GM19023 (cell line): ENCODE results near the gene GRM1.
"Not testable (repeated sequence)": the region's sequence is repeated elsewhere in the genome, so short reads cannot be mapped to it uniquely, and the experiment has no call there.

Source experiments
- ATAC-seq: cut with Tn5 transposase; IDR thresholded peaks from one replicate; pipeline ENCODE4 v1.9.1; 2021; ENCODE audit warnings: mild to moderate bottlenecking, moderate library complexity; ENCODE audit not compliant: unreplicated experiment

Gene GRM1

DNA sequence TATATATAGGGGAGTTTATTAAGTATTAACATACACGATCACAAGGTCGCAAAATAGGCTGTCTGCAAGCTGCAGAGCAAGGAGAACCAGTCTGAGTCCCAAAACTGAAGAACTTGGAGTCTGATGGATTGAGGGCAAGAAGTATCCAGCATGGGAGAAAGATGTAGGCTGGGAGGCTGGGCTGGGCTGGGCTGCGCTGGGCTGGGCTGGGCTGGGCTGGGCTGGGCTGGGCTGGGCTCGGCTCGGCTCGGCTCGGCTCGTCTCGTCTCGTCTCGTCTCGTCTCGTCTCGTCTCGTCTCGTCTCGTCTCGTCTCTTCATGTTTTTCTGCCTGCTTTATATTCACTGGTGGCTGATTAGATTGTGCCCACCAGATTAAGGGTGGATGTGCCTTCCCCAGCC, 238.6 kb downstream of the GRM1 start:
- no peak for ATAC-seq

DNA sequence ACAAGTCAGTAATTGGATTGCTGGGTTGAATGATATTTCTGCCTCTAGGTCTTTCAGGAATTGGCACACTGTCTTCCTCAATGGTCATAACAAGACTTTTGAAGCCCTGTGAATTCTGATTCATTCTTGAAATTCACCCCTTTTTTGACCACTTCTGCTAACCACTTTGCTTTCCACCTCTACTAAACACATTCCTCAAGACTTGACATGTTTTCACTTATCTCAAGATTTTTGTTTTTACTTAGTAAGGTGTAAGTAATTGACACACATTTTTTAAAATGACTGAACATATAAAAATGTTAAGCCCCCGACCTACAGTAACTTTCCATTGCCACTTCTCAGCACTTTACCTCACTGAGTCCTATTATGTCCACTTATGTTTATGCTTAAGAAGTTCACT, 239.1 kb downstream of the GRM1 start:
- ATAC-seq, result no peak

DNA sequence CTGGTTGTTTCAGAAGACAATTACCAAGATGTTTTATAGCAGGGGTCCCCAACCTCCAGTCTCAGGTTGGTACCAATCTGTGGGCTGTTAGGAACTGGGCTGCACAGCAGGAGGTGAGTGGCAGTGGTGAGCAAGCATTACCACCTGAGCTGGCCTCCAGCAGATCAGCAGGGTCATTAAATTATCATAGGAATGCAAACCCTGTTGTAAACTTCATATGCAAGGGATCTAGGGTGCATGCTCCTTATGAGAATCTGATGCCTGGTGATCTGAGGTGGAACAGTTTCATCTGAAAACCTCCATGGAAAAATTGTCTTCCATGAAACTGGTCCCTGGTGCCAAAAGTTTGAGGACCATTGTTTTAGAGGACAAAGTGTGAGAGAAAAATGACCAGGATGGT, 240.6 kb downstream of the GRM1 start:
- ATAC-seq, result no peak

DNA sequence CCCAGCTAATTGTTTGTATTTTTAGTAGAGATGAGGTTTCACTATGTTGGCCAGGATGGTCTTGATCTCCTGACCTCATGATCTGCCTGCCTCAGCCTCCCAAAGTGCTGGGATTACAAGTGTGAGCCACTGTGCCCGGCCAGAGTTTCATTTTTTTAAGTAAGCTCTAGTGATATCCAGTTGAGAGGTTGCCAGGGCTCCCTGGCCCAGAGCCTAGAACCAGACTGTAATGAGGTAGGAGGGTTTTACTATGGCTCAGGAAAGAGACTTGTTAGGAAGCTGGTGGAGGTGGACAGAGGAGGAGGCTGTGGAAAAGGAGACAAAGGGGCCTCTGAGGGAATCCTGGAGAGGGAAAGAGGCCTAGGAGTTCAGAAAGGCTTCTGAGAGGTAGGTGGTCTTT, 242.3 kb downstream of the GRM1 start:
- ATAC-seq, result not testable (repeated sequence)

DNA sequence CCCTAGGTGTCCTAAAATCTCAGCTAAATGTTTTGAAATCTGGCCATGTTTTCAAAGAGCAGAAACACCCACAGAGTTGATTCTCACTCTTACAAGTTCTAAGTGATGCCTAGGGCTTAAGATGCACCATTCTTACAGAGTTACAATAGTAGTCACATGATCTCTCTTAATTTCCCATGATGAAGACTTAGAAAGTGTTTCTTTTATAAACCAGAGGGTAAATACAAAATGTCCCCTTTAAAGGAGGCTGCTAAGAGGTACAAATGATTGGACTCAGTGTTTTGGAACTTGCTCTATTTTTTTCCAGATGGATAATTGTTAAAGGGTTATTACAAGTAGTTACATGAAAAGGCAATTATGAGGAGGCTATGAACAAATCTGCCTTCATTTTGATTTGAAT, 244.6 kb downstream of the GRM1 start:
- no peak for ATAC-seq

DNA sequence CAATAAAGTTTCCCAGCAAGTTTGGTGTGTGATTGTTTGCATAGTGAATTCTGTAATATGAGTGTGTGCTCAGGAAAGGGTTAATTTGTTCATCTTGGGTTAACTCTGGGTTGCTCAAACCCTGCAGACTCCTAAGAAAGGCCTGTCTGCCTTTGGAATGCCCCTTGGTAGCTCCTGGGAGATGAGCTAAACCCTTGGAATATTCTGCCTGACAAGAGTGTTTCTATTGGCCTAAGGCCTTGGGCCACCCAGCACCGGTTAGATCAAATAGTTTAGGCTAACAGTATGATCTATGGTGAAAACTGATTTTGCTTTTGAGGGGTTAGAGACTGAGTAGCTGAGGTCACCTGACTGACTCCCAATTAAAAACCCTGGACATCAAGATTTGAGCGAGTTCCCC, 248.3 kb downstream of the GRM1 start:
- no peak for ATAC-seq

DNA sequence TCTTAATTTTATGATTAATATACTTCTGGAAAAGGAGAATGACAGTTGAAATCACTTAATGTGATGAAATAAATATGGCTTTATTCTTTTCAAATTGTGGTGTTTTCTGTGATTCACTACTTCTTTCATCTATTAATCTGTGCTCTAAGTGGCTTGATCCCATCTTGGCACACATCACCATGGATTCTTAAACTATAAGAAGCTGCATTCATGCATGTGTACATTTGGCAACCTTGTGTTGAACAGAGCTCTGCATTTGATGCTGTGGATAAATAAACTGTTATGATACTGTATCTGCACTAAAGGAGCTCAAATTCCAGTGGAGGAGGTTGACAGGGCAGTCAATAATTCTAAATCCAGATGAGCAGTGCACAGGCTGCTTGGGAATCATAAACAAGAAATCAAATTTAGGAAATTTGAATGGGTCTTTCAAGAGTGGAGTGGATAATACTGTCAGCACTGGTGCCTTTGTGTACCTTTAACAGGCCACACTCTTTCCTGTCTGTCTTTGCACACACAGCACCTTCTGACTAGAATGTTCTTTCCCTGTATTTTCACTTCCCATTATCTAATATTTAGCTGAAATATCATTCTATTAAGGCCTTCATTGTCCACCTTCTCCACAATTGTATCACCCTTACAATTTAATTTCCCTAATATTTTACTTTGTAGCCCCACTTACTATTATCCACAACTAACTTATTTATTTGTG, 252.9 kb downstream of the GRM1 start:
- no peak for ATAC-seq

DNA sequence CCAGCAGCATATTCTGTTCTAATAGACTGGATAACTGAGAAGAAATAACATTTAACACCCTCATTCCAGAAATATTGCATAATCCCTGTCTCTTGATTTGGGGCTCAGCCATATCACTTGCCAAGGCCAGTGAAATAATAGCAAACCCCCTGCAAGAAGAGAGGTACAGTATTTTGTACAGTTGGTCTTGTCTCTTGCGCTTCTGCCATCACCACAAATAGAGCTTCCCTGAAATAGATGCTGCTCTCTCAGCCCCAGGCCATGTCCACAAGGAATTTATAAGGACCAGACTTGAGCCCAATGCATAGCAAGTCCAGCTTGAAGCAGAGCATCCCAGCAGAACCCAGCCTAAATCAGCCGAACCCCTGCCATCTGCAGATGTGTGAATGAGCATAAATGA, 254.0 kb downstream of the GRM1 start:
- no peak for ATAC-seq

DNA sequence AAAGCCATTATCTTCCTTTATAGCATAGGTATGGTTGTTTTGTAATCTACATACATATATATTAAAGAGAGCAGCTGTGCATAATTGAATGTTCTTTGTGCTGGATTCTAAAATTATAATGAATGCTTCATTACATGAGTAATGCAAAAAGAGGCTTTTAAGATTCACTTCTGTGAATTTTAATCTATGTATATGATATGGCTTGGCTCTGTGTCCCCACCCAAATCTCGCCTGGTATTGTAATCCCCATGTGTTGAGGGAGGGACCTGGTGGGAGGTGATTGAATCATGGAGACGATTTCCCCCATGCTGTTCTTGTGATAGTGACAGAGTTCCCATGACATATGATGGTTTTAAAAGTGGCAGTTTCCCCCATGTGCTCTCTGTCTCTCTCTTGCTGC, 255.4 kb downstream of the GRM1 start:
- ATAC-seq, result no peak

DNA sequence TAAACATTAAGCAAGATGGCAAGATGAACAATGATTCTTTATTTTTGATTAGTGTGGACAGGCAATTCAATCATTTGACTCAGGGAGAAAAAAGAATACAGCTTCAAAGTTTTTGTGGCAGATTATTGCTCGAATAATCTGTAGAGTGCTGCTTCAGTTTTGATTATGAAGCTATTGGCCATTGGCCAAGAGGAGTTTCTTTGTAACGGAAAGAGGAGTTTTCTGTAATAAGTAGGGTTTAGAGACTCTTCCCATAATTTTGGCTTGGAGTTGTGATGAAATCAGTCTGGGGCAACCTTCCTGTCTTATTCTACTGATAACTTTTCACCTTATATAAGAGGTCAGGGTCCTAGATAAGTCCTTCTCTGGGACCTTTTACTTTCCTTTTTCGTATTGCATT, 258.1 kb downstream of the GRM1 start:
- ATAC-seq, result no peak

DNA sequence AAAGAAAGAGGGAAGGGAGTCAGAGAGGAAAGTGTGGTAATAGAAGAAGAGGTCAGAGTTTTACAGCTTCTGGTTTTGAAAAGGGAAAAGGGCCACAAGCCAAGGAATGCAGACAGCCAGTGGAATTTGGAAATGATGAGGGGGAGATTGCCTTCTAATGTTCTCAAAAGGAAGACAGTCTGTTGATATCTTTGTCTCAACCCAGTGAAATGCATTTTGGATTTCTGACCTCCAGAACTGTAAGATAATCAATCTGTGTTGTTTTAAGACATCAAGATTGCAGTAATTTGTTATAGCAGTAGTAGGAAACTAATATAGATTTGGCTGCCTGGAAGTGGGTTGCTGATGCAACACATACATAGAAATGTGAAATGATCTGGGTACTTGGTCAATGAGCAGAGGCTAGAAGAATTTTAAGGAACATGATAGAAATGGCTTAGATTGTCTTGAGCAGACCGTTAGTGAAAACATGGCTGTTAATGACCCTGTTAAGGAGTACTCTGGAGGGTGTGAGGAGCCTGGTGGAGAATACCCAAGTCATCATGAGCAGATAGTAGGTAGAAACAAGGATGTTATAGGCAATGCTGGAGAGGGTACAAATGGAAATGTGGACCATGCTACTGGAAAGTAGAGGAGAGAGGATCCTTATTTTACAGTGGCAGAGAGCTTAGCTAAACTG, 259.0 kb downstream of the GRM1 start:
- no peak for ATAC-seq

DNA sequence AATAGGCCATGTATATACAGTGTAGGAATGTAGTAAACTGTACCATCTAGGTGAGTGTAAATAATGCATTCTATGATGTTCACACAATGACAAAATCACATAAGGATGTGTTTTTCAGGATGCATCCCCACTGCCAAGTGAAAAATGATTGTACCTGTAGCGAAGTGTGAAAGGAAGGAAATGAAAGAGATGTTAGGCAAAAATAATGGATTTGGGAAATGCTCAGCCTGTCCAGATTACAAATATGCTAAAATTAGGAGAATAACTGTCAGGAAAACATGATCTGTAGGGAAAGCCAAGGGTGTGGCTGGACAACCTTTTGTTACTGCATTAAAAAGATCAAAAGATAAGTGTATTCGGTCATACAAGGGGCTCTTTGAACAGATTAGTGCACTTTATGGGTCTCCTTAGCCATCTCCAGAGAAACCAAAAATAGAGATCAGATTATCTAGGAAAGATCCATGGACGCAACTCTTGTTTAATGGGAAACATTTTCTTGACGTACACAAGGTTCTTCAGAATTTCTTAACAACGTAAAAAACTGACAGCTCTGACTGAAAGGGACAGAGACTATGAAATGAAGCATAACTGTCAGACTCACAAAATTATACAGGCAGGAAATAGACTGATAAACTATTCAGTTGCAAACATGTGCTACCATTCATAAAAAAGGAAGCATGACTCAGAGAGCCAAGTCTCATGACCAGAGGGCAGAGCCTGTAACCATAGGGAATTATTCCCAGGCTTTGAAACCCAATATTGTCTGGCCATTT, 261.1 kb downstream of the GRM1 start:
- no peak for ATAC-seq

DNA sequence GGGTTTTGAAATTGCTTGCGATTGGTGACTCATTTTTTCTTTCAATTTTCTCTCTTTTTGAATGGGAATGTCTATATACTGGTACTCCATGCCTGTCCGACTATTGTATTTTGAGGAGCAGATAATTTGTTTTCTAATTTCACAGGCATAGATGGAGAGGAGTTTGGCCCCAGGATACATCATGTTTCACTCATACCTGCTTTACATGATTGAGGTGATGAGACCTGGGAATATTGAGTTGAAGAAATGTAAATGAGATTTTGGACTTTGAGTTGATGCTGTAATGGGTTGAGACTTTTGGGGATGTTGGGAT, 261.7 kb downstream of the GRM1 start:
- no peak for ATAC-seq

DNA sequence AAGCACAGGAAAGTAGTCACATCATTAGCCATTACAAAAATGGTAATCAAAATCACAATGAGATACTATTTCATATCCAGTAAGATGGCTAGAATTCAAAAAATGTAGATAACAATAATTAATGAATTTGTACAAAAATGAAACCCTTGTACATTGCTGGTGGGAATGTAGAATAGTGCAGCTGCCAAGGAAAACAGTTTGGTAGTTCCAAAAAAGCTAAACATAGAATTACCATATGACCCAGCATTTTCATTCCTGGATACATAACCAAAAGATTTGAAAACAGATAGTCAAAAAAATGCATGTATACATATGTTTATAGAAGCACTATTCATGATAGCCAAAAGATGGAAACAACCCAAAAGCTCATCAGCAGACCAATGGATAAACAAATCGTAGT, 263.6 kb downstream of the GRM1 start:
- no peak for ATAC-seq

DNA sequence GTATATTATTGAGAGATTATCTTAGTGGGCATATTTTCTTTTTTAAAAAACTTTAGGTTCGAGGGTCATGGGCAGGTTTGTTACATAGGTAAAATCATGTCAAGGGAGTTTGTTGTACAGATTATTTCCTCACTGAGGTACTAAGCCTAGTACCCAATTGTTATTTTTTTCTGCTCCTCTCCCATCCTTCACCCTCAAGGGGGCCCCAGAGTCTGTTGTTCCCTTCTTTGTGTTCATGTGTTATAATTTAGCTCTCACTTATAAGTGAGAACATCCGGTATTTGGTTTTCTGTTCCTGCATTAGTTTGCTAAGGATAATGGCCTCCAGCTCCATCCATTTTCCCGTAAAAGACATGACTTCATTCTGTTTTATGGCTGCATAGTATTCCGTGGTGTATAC, 266.8 kb downstream of the GRM1 start:
- ATAC-seq, result no peak

DNA sequence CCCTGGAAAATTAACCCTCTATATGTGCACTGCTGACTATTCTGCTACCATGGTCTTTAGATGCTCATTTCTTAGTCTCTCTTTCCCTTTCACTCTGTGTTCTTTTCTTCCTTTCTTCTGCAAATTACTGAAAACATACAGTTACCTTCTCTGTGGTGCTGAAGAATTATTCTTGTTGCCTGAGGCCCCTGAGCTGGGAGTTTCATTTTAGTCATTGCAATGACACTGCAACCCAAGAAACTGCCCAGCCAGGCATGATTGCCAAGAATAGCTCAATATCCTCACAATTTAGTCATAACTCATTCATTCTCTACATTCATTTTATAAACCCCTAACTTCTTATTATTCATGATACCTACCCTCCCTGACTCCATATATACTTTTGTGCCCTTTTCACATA, 269.0 kb downstream of the GRM1 start:
- ATAC-seq, result no peak

DNA sequence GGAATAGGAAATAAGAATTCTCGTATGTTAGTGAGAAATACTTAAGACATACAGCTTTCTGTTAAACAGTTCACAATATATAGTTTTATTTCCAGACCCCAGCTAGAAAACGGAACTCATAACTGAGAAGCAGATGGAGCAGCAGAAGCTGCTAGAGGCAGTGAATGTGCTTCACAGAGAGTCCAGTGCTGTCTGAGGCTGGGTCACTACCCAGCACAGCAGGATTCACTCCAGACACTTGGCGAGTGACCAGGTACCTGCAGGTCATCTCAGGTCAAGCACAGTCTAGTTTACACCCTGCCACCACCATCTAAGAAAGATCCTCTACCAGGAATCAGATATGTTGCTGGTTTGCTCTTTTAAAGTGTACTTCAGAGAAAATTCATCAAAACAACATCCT, 271.7 kb downstream of the GRM1 start:
- ATAC-seq, result no peak

DNA sequence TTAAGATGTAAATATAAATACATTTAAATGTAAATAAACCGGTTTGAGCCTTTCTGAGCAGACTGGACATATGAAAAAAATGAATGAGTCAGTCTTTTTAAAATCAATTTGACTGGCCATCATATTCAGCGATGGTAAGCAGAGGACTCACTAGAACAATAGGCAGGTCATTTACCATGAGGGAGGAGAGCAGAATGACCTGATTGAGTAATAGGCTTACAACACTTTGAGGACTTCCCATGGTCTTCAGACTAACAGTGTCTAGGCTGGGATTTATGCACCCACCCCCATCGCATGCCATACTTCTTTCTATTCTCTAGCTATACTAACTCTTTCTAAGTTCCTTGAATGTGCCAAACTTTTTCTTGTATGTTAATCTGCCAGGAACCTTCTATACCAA, 272.9 kb downstream of the GRM1 start:
- ATAC-seq, result no peak

DNA sequence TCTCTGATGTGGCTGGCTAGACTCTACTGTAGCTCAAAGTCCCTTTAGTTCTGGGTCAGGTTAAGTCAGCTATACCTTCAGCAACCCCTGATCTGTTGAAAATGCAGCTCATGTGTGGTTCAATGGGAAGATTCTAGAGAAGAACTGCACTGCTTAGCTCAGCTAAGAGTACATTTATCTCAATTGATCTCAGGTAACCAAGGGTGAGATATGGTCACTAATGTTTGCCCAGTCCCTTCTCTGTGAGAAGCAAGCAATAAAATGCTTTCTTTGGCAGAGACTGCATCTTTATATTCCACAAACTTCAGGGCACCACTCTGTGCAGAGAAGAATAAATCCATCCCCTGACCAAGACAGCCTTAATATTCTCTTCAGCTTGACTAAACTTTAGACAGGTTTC, 274.1 kb downstream of the GRM1 start:
- no peak for ATAC-seq

DNA sequence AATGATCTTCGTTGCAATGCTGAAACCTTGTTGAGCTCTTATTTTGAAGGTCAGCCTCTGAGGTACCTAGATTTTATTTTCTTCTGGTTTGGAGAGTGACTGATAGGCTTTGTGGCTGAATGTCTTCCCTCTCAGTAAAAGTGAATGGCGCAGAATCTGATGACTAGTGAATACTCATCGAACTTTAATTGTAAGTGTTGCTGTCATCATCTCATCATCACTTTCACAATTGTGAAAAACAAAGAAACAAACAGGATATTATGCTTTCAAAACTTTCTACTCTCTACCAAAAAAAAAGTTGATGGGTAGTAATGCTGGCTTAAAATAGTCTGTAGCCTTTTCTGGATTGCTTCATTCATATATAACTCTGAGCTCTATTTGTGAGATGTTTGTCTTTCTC, 275.3 kb downstream of the GRM1 start:
- ATAC-seq, result no peak

DNA sequence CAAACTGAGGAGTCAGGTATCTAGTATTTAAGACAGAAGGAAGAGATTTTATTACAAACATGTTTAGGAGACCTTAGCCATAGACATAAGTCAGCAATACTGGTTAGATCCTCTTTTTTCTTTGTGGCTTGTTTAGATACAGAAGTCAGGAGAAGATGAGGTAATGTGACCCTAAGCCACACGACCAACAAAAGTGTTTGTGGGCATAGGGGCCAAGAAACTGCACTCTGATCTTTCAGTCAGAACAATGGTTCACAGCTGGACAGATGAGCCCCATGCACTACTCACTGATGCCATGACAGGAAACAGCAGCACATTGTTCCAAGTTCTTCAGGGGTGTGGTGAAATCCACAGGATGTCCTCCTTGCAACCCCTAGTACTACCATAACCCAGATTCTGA, 276.2 kb downstream of the GRM1 start:
- no peak for ATAC-seq

DNA sequence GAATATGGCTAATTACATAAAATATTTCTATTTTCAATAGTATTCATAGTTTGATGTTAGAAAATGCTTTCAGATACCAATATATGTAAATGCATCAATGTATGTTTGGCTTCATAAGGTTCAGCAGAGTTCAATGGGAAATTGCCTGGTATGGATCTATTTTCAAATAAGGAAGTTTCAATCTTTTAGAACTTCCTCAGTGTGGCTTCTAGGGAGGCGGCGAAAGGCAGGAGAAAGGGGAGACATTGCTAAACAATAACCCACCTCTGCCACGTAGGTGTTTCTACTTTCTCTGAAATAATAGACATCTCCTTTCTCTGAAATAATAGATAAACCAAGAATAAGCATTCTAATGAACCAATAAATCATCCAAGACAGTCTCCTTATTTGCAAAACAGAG, 277.1 kb downstream of the GRM1 start:
- ATAC-seq, result no peak
